Upper lobe of left lung (tissue), 6 donors: ENCODE results near the gene ISLR. TPM values are rescaled to one million over a fixed set of nuclear protein-coding genes. Genes with fewer than 3 reads are reported as not detected.

Experiments used
- ATAC-seq, 2 donors: fragments of 200-7000 bp; cut with Tn5 transposase; one replicate each; pipeline ENCODE4 v1.9.1; 2022; ENCODE audit warnings: mild to moderate bottlenecking in 2 of 2, moderate library complexity in 2 of 2; ENCODE audit not compliant: low FRiP score in 2 of 2
- DNase-seq, 2 donors: peaks; one replicate each; pipeline ENCODE4 v3.0.0-alpha.2; 2019 to 2020
- H3K27ac ChIP-seq, 4 donors: fragments of 200-600 bp; sonication (generic); one replicate each; pipeline ENCODE4 v1.5.1; 2016 to 2019
- H3K27me3 ChIP-seq, 4 donors: fragments of 200-600 bp; sonication (generic); one replicate each; pipeline ENCODE4 v1.5.1; 2017 to 2019
- H3K36me3 ChIP-seq, 4 donors: fragments of 200-600 bp; sonication (generic); one replicate each; pipeline ENCODE4 v1.5.1; 2016 to 2019
- H3K4me1 ChIP-seq, 4 donors: fragments of 200-600 bp; sonication (generic); one replicate each; pipeline ENCODE4 v1.5.1; 2018 to 2019
- H3K4me3 ChIP-seq, 4 donors: fragments of 200-600 bp; sonication (generic); one replicate each; pipeline ENCODE4 v1.5.1; 2017 to 2019; ENCODE audit warnings: mild to moderate bottlenecking in 2 of 4, moderate library complexity in 1 of 4
- H3K9me3 ChIP-seq, 4 donors: fragments of 200-600 bp; sonication (generic); one replicate each; pipeline ENCODE4 v1.5.1; 2018 to 2019
- EP300 ChIP-seq, 4 donors: sonication (generic); formaldehyde crosslinking; IDR thresholded peaks; one replicate each; pipeline ENCODE4 v1.5.1; 2017; ENCODE audit warnings: antibody characterized with exemption in 4 of 4, control low read depth in 2 of 4
- POLR2A ChIP-seq, 4 donors: fragments of 450-650 bp; IDR thresholded peaks; one replicate each; pipeline ENCODE4 v1.5.1; 2016 to 2017; ENCODE audit warnings: antibody characterized with exemption in 4 of 4, mild to moderate bottlenecking in 2 of 4
- POLR2AphosphoS5 ChIP-seq, 2 donors: sonication (generic); formaldehyde crosslinking; IDR thresholded peaks; one replicate each; pipeline ENCODE4 v1.5.1; 2017; ENCODE audit warnings: antibody characterized with exemption in 2 of 2
- WGBS, 2 donors: methylation state at CpG; one replicate each; pipeline ENCODE4 v1.1.5; 2017 to 2018; 5-methylcytosine and 5-hydroxymethylcytosine counted together
- small RNA-seq, 4 donors: library from RNA; depleted of rRNA; stranded (forward); fragments of <200 nt; gene quantifications; one replicate each; pipeline ENCODE3, GENCODE V24; 2016
- total RNA-seq, 6 donors: library from RNA; depleted of rRNA in 4 of 6; stranded (reverse); fragments of >200 nt in 4 of 6; gene quantifications; one replicate each; pipeline versions ENCODE4 v1.1.0 to v1.2.1, GENCODE V29; 2016 to 2021
- TF ChIP-seq, protein P1 (sequence below), 6 experiments: fragments of 450-650 bp in 4 of 6; fragments of 200-600 bp in 2 of 6; sonication (generic) in 2 of 6; IDR thresholded peaks; one replicate each; pipeline ENCODE4 v1.5.1; 2016 to 2019; ENCODE audit warnings: antibody characterized with exemption in 6 of 6
- donor health status: DM: no; HTN: no; CAD: no; lungs with moderate emphysema.
- donor health status: DM: no; HTN: yes; CAD: no; lungs with severe emphysema.

ISLR gene
- total RNA-seq, 6 donors from 2014 or later = 11.5 to 48.4 (median 21.3) TPM

DNA sequence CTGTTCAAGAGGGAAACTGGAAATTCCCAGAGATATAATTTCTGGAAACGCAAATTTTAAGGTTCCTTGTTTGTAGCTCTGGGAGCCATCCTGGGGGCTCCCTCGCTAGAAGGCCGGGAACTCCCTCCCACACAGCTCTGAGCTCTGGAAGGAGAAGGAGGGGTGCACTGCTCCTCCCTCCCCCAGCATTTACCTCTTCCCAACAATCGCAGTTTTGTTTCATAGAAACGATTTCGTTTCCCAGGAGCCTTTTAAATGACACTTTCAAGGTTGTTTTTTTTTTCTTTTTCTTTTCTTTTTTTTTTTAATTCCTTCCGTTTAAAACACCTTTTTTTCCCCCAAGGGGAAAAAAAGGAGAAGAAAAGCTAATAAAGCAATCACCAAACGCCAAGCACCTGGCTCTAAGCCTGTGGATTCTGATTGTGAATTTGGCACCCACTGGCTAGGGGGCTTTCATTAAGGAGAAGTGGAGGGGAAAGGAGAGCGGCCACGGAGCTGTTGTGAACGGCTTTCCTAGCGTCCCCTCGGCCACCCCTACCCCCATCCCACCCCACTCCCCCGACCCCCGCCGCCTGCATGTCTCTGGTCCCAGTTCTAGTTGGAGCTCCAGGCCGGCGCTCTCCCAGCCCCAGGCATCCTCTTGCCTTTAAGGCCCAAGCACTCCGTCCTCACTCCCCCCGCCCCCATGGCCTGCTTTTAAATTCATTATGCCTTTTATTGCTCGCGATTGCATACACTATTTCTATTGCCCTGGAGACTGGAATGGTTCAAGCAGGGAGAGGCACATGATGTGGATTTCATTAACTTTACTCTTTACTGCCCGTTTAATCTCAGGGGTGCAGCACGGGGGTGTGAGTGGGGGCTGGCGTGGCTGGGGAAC is 49.0 kb downstream of the ISLR start:
- DNase-seq (no peak), ATAC-seq (no peak)
- no peaks in the 10 kb centered on the region for H3K36me3 ChIP-seq
- 48 to 49% methylated on average over 24 to 25 of the region's 25 CpGs for WGBS, 2 donors
- H3K4me3 ChIP-seq = no peak overlapping the region
- H3K27me3 ChIP-seq = peaks cover 0 to 3% (median 0%) of the 10 kb centered on the region in 4 donors
- TF ChIP-seq, protein P1, sequence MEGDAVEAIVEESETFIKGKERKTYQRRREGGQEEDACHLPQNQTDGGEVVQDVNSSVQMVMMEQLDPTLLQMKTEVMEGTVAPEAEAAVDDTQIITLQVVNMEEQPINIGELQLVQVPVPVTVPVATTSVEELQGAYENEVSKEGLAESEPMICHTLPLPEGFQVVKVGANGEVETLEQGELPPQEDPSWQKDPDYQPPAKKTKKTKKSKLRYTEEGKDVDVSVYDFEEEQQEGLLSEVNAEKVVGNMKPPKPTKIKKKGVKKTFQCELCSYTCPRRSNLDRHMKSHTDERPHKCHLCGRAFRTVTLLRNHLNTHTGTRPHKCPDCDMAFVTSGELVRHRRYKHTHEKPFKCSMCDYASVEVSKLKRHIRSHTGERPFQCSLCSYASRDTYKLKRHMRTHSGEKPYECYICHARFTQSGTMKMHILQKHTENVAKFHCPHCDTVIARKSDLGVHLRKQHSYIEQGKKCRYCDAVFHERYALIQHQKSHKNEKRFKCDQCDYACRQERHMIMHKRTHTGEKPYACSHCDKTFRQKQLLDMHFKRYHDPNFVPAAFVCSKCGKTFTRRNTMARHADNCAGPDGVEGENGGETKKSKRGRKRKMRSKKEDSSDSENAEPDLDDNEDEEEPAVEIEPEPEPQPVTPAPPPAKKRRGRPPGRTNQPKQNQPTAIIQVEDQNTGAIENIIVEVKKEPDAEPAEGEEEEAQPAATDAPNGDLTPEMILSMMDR (IDR thresholded peaks at IDR 0.05) = no peak
- TF ChIP-seq POLR2AphosphoS5 (IDR thresholded peaks at IDR 0.05) (no peak), POLR2A (IDR thresholded peaks at IDR 0.05) (no peak), EP300 (IDR thresholded peaks at IDR 0.05) (no peak)
- no peaks in the 10 kb centered on the region for H3K9me3 ChIP-seq
- H3K27ac ChIP-seq = no peak overlapping the region
- peaks cover 0 to 2% (median 0%) of the 10 kb centered on the region in 4 donors for H3K4me1 ChIP-seq

DNA sequence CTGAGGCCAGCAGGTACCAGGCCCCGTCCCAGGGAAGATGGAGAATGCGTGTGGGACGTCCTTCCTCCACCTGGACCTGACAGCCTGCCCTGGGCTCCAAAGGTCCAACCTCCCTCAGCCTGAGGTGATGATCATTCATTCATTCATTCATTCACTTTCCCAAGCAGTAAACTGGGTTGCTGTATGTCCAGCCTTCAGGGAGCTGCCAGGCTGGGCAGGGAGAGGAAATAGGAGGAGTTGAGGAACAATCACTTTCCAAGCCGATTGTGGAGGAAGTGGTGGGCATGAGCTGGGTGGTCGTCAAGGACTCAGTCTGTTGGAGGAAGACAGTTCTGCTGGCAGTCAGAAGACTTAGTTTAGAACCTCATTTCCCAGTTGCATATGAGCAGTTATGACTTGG is 52.4 kb downstream of the ISLR start:
- H3K4me3 ChIP-seq = no peak overlapping the region
- ATAC-seq = no peak
- 59 to 66% methylated on average over 5 of the region's 5 CpGs for WGBS, 2 donors
- no peak for DNase-seq
- peaks cover 0 to 8% (median 6%) of the 10 kb centered on the region in 4 donors for H3K4me1 ChIP-seq
- no peak for TF ChIP-seq EP300 (IDR thresholded peaks at IDR 0.05)
- no peak for TF ChIP-seq POLR2A (IDR thresholded peaks at IDR 0.05)
- TF ChIP-seq, protein P1 (IDR thresholded peaks at IDR 0.05) = no peak
- TF ChIP-seq POLR2AphosphoS5 (IDR thresholded peaks at IDR 0.05) = no peak
- no peaks in the 10 kb centered on the region for H3K9me3 ChIP-seq
- H3K27ac ChIP-seq = no peak overlapping the region
- no peaks in the 10 kb centered on the region for H3K36me3 ChIP-seq
- peaks cover 0 to 3% (median 0%) of the 10 kb centered on the region in 4 donors for H3K27me3 ChIP-seq

Small RNA genes lying within 50 kb of the gene (small RNA-seq; reads per million reads assigned to genes)
- 0 reads per million in 4 donors for gene RF00017

Other genes with a start within 250 kb of the ISLR start
- 10 to 100 TPM in 2 of 6 donors, 1 to 10 TPM in 4; 6.0 to 25.9 (median 8.0) TPM for gene LOXL1, start 247.2 kb upstream of the ISLR start, total RNA-seq
- gene STOML1, start 181.4 kb upstream of the ISLR start, total RNA-seq = 10 to 100 TPM; 12.2 to 23.3 (median 18.3) TPM
- gene PML, start 179.0 kb upstream of the ISLR start, total RNA-seq = 100 to 1,000 TPM in 2 of 6 donors, 10 to 100 TPM in 4; 63.1 to 247 (median 92.9) TPM
- gene GOLGA6A, start 91.2 kb upstream of the ISLR start, total RNA-seq = under 1 TPM in 1 of 6 donors, not detected in 5; 0.30 TPM
- gene ISLR2, start 43.1 kb upstream of the ISLR start, total RNA-seq = 1 to 10 TPM in 2 of 6 donors, under 1 TPM in 1, not detected in 3; under 0.01 to 2.5 (median 1.3) TPM
- gene STRA6, start 29.1 kb downstream of the ISLR start, total RNA-seq = 1 to 10 TPM in 1 of 6 donors, under 1 TPM in 2, not detected in 3; 0.22 to 3.5 (median 0.88) TPM
- 10 to 100 TPM in 1 of 6 donors, 1 to 10 TPM in 4, not detected in 1; 3.8 to 43.4 (median 4.2) TPM for gene CCDC33, start 62.6 kb downstream of the ISLR start, total RNA-seq
- 1 to 10 TPM in 4 of 6 donors, under 1 TPM in 1, not detected in 1; 0.91 to 8.4 (median 1.1) TPM for gene CYP11A1, start 193.9 kb downstream of the ISLR start, total RNA-seq